SK-N-MC (cell line): ENCODE data around the gene TAF1B.
"Not testable (repeated sequence)": the region's sequence is repeated elsewhere in the genome, so short reads cannot be mapped to it uniquely, and the experiment has no call there.

Experiments used
- EZH2 ChIP-seq: fragments of 200-600 bp; sonication (generic); IDR thresholded peaks from one replicate; pipeline ENCODE4 v1.6.1; 2017; ENCODE audit warnings: antibody characterized with exemption
- POLR2AphosphoS5 ChIP-seq: IDR thresholded peaks from 2 replicates; pipeline ENCODE4 v1.6.1; 2012; ENCODE audit warnings: mild to moderate bottlenecking, low read depth, low read length, borderline replicate concordance

DNA sequence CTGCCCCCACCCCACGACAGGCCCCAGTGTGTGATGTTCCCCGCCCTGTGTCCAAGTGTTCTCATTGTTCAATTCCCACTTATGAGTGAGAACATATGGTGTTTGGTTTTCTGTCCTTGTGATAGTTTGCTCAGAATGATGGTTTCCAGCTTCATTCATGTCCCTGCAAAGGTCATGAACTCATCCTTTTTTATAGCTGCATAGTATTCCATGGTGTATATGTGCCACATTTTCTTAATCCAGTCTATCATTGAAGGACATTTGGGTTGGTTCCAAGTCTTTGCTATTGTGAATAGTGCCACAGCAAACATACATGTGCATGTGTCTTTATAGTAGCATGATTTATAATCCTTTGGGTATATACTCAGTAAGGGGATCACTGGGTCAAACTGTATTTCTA is 83.7 kb downstream of the TAF1B start:
- not testable (repeated sequence) for TF ChIP-seq EZH2, POLR2AphosphoS5
